GM12891 (cell line): Measurements from ENCODE around the gene LZTS3. TPM values are rescaled to one million over a fixed set of nuclear protein-coding genes. Genes with fewer than 3 reads are reported as not detected.
A peak's percentile ranks its signal among the peaks of the same experiment; 100 is the strongest.
"Not testable (repeated sequence)": the region's sequence is repeated elsewhere in the genome, so short reads cannot be mapped to it uniquely, and the experiment has no call there.

Source experiments
- DNase-seq: peaks from one replicate; pipeline ENCODE4 v3.0.0; 2011; ENCODE audit warnings: low spot score; ENCODE audit not compliant: insufficient read length
- FAIRE-seq: peaks from 2 replicates; lab custom pipeline; 2011; peaks lifted over from hg19 to GRCh38; lab: Jason Lieb, UNC
- PAX5 ChIP-seq: IDR thresholded peaks from 2 replicates; pipeline ENCODE4 v1.6.1; 2011; ENCODE audit warnings: low read length, moderate library complexity, mild to moderate bottlenecking; ENCODE audit not compliant: insufficient read depth, severe bottlenecking
- POLR2A ChIP-seq: IDR thresholded peaks from 2 replicates; pipeline ENCODE4 v1.6.1; 2011; ENCODE audit warnings: low read depth, low read length, control low read depth
- POLR2AphosphoS5 ChIP-seq: IDR thresholded peaks from 2 replicates; pipeline ENCODE4 v1.6.1; 2011; ENCODE audit warnings: low read depth, low read length, control low read depth
- POU2F2 ChIP-seq: IDR thresholded peaks from 2 replicates; pipeline ENCODE4 v1.6.1; 2011; ENCODE audit warnings: low read depth, mild to moderate bottlenecking, control low read depth, low read length, moderate library complexity
- SPI1 ChIP-seq: IDR thresholded peaks from 2 replicates; pipeline ENCODE4 v1.6.1; 2011; ENCODE audit warnings: low read depth, low read length, control low read depth
- TAF1 ChIP-seq: IDR thresholded peaks from 2 replicates; pipeline ENCODE4 v1.6.1; 2011; ENCODE audit warnings: low read depth, low read length, control low read depth
- polyA plus RNA-seq: library from polyadenylated mRNA; unstranded; fragments of >200 nt; gene quantifications from one replicate; pipeline ENCODE4 v1.2.1, GENCODE V29; 2012; ENCODE audit warnings: low read depth, missing spikeins, inconsistent platforms; ENCODE audit not compliant: missing spikeins

Gene LZTS3
- polyA plus RNA-seq = 0.50 TPM

GRCh38 chr20:3172933-3173609, at the start of gene LZTS3:
LZTS3 (minus strand) TSS chr20:3173549; CDS start chr20:3167163, 6,386 bp downstream.
- no peak for TF ChIP-seq POLR2AphosphoS5
- peak; percentile 85 for DNase-seq
- FAIRE-seq = peak; percentile 75

GRCh38 chr20:3221398-3222226, 48.3 kb upstream of the LZTS3 start:
- FAIRE-seq (no peak), DNase-seq (no peak)
- TF ChIP-seq POU2F2 (no peak), TAF1 (no peak), POLR2AphosphoS5 (no peak), PAX5 (no peak), POLR2A (no peak), SPI1 (no peak)

GRCh38 chr20:3218307-3218988, 45.1 kb upstream of the LZTS3 start:
- DNase-seq (peak; percentile 88), FAIRE-seq (peak; percentile 91)
- TF ChIP-seq TAF1 (no peak), POLR2AphosphoS5 (no peak), PAX5 (no peak), POLR2A (no peak), POU2F2 (no peak), SPI1 (no peak)

GRCh38 chr20:3215359-3215917, 42.1 kb upstream of the LZTS3 start:
- not testable (repeated sequence) for FAIRE-seq, DNase-seq

GRCh38 chr20:3213226-3213625, 39.9 kb upstream of the LZTS3 start:
- no peak for TF ChIP-seq POLR2AphosphoS5
- TF ChIP-seq POLR2A = no peak
- no peak for TF ChIP-seq TAF1
- TF ChIP-seq POU2F2 = no peak
- no peak for TF ChIP-seq PAX5
- TF ChIP-seq SPI1 = no peak
- DNase-seq (no peak), FAIRE-seq (no peak)

- TF ChIP-seq TAF1 (no peak), SPI1 (no peak), POLR2AphosphoS5 (no peak), POLR2A (no peak), POU2F2 (no peak), PAX5 (no peak)
- FAIRE-seq (no peak), DNase-seq (no peak)
These were observed 37.0 kb upstream of the LZTS3 start for GRCh38 chr20:3210346-3210745.

- no peak for TF ChIP-seq TAF1
- no peak for TF ChIP-seq POU2F2
- no peak for TF ChIP-seq POLR2AphosphoS5
- TF ChIP-seq PAX5 = no peak
- no peak for TF ChIP-seq SPI1
- TF ChIP-seq POLR2A = no peak
These were observed 36.6 kb upstream of the LZTS3 start for GRCh38 chr20:3209946-3210317.

GRCh38 chr20:3209257-3209945, 36.1 kb upstream of the LZTS3 start, which contains the start of gene ITPA:
ITPA (plus strand) TSS chr20:3209498; CDS start chr20:3209552, 54 bp downstream.
- FAIRE-seq = peak; percentile 92
- peak; percentile 76 for DNase-seq
- TF ChIP-seq SPI1 (no peak), POU2F2 (peak; percentile 36; the same call in 1 of the 2 replicates), POLR2AphosphoS5 (peak; percentile 69), TAF1 (peak; percentile 70; the same call in 1 of the 2 replicates), PAX5 (no peak), POLR2A (peak; percentile 65; the same call in 1 of the 2 replicates)

More at GRCh38 chr20:3209946-3210317, 36.6 kb upstream of the LZTS3 start:
- FAIRE-seq = peak; percentile 69
- DNase-seq = no peak

GRCh38 chr20:3208786-3209256, 35.5 kb upstream of the LZTS3 start:
- TF ChIP-seq TAF1 (no peak), POLR2A (no peak), SPI1 (peak; percentile 71)
- no peak for DNase-seq
- FAIRE-seq = peak; percentile 77
